SIG-M5 treated with dmso at 0.1 percent for 504 hours (cell line): ENCODE measurements around the gene DYNLT2.
"Not testable (repeated sequence)": the region's sequence is repeated elsewhere in the genome, so short reads cannot be mapped to it uniquely, and the experiment has no call there.

ENCODE experiments used
- DNase-seq: peaks from one replicate; lab custom pipeline; 2025; ENCODE audit not compliant: unreplicated experiment; lab: John Stamatoyannopoulos, UW

DYNLT2 gene

GRCh38 chr6:169701954-169702839, 49.2 kb downstream of the DYNLT2 start, which contains the start of the genes C6orf120 and WDR27:
C6orf120 (plus strand) TSS chr6:169702126; CDS start chr6:169702460, 334 bp downstream.
WDR27 (minus strand) TSS chr6:169702029; CDS start chr6:169689005, 13,024 bp downstream.
- peak; percentile 94 for DNase-seq

GRCh38 chr6:169701311-169701953, 49.9 kb downstream of the DYNLT2 start:
- peak; percentile 21 for DNase-seq

GRCh38 chr6:169700296-169700695, 51.1 kb downstream of the DYNLT2 start:
- peak; percentile 63 for DNase-seq

DNA sequence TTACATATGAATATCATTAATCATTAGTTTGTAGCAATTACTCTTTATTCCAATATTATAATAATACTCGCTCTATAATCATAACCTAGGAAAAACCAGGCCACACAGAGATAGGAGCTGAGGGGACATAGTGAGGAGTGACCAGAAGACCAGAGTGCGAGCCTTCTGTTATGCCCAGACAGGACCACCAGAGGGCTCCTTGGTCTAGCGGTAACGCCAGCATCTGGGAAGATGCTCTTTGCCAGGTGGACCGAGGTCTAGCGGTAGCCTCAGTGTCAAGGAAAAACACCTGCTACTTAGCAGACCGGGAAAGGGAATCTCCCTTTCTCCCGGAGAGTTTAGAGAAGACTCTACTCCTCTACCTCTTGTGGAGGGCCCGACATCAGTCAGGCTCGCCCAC, 54.3 kb downstream of the DYNLT2 start:
- not testable (repeated sequence) for DNase-seq

GRCh38 chr6:169695131-169695530, 56.2 kb downstream of the DYNLT2 start:
- no peak for DNase-seq

DNA sequence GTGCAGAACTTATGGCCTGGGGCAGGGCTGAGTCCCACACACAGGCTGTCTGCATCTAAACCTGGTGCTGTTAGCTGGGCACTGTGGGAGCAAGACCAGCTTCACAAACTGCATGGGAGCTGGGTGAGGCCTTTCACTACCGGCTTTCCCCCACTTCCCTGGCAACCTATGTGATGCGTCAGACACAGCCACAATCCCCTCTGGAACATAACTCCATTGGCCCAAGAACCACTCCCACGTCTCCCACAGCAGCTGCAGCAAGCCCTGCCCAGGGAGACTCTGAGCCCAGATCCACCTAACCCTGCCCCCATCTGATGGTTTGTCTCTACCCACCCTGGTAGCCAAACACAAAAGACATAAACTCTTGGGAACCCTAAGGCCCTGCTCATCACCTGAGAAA, 58.9 kb downstream of the DYNLT2 start:
- DNase-seq, result no peak

DNA sequence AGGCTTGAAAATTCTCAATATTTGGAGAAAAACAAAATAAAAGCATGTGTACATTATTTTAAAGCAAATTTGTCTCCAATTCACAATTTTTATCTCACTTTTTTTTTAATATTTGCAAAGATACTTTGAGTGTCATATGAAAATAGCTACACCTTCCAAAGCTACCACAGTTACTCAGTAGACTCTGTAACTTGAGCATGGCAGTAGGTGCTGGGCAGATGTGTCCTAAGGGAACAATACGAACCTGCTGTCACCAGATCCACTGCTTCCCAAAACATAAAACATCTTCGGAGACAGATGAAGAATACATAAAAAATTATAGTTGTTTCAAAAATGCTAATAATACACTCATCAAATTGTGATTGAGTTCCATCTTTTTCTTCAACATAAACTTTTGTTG, 60.1 kb downstream of the DYNLT2 start:
- DNase-seq, result no peak
